ENCODE results near the gene MAGEB6B.
"Not testable (repeated sequence)": the region's sequence is repeated elsewhere in the genome, so short reads cannot be mapped to it uniquely, and the experiment has no call there.

The MAGEB6B gene, protein sequence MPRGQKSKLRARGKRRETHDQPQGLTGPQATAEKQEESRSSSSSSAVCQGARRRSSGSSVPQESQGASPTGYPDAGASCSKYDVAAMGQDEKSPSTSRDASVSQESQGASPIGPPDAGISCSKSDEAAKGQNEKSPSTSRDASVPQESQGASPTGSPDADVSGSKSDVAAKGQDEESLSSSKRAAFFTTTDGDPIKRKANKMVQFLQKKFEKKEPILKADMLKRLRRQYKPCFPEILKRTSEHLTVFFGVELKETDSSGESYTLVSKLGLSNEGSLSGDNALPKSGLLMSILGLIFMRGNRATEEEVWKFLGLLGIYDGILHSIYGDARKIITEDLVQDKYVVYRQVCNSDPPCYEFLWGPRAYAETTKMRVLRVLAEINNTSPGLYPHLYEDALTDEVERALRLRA

DNA sequence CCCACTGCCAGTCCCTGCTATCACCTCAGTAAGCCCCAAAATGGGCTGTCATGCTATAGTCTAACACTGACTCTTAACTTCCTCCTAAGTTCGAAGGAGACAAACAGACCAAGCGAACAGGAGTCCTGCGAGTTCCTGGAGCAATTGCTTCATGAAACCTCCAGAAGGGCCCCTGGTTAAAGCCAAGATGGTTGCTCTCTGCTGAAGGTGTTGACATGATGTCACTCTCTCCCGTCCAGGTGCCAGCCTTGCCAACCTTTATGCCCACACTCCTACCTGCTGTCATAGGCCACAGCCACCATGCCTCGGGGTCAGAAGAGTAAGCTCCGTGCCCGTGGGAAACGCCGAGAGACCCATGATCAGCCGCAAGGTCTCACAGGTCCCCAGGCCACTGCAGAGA, at the start of gene MAGEB6B:
Gene MAGEB6B (plus strand): TSS at position 301 of the 400 bp plus-strand sequence. CDS start 0 bp downstream, at position 301.
- DNase-seq = no peak

DNA sequence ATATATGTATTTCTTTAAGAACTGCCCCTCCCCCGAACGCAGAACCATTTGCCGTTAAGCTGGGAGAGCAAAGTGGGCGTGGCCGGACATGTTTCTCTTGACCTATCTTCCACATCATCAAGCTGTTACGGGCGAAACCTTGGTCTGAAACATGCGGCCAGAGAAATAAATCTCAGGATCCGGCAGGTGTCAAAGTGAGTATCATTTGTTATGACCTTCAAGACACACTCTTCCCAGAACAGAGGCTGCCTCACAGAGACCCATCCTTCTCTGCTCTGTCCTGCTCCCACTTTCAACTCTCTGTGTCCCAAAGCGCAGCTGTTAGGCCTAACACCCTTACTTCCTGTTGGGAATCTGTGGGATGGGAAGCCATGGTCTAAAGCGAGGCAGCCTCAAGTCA, 22.1 kb upstream of the MAGEB6B start, which contains the start of gene MAGEB18:
Gene MAGEB18 (plus strand): TSS at position 70 of the 400 bp plus-strand sequence. CDS start 643 bp downstream, outside the sequence.
- no peak for DNase-seq

DNA sequence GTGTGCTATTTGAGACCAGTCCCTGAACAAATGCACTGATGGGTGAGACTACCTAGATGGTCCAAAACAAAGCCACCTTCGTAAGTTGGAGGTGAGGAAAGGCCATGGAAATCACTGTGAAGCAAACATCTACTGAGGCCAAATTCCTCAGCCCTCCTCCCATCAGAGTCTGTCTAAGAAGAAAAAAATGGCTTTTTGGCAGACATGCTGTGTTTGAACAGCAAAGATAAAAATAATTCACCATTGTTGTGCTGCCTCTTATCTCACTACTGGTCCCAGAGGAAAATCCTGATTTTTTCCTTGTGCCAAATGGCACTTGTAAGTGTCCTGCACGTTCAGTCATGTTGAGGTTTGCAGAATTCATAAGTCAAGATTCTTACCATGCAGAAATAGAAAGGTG, 14.4 kb upstream of the MAGEB6B start:
- DNase-seq = no peak

DNA sequence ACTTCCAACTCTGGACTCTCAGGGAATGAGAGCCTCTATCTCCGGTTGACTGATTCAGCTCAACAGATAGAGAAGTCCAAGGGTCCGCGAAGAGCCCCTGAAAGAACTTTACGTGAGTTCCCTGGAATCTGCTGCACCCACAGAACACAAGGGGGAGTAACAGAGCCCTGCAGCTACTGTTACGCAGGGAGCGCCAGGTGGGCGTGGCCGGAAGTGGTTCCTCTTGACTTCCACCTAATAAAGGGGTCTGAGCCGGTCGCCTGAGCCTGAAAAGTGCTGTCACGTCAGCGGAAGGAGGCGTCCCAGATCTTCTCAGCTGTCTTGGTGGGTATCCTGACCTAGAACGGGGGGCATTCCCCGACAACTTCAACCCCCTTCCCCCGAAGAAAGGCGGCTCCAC, 31.8 kb downstream of the MAGEB6B start, which contains the start of gene MAGEB6:
Gene MAGEB6 (plus strand): TSS at position 237 of the 400 bp plus-strand sequence. CDS start 1,407 bp downstream, outside the sequence.
- no peak for DNase-seq

DNA sequence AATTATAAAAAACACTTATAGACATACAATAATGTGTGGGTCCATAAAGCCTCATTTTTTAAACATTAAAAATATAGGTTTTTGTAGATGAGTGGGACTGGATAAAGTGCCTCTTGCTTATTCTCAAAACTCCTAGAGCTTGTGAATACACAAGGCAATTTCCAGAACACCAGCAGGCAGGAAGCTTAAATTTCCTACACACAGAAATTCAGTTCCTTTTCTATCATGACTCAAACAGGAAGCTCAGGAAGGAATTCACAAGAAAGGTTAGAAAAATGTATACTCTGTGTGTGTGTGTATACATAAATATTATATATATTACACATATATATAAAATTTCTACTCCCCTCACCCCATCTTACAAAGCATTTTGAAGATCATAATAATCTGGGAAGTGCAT, 43.2 kb downstream of the MAGEB6B start:
- no peak for DNase-seq

DNA sequence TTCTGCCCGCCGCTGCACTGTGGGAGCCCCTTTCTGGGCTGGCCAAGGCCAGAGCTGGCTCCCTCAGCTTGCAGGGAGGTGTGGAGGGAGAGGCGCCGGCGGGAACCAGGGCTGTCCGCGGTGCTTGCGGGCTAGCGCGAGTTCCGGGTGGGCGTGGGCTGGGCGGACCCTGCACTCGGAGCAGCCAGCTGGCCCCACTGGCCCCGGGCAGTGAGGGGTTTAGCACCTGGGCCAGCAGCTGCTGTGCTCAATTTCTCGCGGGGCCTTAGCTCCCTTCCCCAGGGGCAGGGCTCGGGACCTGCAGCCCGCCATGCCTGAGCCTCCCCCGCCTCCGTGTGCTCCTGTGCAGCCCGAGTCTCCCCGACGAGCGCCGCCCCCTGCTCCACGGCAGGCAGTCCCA, 44.3 kb downstream of the MAGEB6B start:
- not testable (repeated sequence) for DNase-seq

DNA sequence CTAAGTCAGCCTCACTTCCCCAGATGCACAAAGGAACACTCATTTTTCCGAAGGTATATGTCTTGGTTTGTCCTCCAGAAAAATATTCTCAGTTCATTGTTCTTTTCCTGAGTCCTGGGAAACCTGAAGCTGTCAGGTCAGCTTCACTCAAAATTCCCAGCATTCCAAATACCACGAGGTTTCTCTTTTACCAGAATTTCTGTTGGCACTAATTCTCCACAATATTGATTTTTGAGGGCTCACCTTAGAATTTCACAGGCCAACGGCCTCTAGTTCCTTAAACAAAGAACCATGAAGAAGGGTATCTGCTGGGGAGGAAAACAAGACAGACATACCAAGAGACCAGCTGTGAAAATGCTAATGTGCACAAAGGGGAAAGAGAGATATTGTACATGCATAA, 47.6 kb downstream of the MAGEB6B start:
- DNase-seq = no peak

All from activated CD4-positive, alpha-beta T cell treated with anti-CD3 and anti-CD28 coated beads, Interleukin-2, amount 50 U/mL, for 48 hours (primary cell).